ENCODE results near the gene ADARB2.

Gene ADARB2

GRCh38 chr10:1581189-1581588 is 156.1 kb downstream of the ADARB2 start:
- DNase-seq = no peak

DNA sequence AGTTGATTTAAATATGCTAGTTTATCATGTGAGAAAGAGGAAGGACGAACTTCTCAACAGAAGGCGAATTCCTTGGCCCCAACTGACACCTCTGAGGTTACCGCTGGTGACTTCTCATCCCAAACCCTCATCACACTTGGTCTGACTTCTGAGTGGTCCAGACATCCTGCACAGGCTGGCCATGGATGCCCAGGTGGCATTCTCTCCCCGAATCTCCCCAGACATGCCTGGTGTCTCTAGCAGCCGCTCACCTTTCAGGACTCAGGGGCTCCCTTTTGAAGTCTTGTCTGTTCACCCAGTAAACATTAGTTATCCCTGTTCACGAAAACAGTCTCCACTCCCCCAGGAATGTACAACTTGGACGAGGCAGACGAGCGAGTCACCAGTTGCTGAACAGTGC is 157.7 kb downstream of the ADARB2 start:
- no peak for DNase-seq

DNA sequence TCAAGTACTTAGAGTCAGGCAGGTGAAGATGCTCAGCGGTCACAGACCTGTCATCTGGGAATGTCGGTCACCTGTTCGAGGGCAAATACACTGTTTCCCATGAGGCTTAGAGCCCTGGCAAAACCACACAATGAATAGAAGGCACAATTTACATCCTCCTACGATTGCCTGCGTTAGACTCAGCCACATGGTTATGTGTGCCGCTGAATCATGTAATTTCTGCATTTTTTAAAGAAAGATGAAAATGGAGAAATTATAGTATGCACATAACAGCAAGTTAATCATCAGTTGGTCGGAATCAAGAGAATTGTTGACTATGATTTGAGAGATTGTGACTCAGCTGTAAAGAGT is 158.2 kb downstream of the ADARB2 start:
- DNase-seq = no peak

DNA sequence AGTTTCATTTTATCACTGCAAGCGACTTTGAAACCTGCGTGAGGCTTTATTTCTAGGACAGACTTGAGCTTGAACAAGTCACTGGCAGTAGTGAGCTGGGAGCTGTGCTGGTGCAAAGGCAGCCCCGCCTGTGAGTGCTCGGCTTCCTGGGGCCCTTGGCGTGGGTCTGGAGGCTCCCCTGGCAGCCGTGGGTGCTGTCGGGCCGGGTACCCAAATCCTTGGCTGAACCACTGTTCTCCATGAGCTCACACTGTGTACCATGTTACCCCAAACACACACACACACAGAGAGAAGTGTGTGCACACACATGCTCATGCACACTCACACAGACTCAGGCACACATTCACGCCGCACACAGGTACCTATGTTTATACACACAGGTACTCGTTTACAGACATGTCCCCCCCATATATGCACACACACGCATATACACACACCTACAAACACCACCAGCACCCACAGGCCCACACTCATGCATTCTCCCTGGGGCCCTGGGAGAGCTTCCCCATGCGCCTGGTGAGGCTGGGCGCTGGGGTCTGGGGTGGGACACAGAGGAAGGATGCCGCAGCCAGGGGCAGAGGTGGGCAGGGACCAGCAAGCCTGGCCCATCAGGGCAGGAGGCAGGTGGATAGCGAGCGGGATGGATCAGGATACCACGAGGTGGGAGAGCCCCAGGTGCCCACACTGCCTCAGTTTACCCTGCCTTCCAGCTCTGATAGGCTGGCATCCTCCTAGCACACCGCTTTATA is 158.8 kb downstream of the ADARB2 start:
- DNase-seq = no peak

GRCh38 chr10:1577945-1578344 is 159.4 kb downstream of the ADARB2 start:
- no peak for DNase-seq

DNA sequence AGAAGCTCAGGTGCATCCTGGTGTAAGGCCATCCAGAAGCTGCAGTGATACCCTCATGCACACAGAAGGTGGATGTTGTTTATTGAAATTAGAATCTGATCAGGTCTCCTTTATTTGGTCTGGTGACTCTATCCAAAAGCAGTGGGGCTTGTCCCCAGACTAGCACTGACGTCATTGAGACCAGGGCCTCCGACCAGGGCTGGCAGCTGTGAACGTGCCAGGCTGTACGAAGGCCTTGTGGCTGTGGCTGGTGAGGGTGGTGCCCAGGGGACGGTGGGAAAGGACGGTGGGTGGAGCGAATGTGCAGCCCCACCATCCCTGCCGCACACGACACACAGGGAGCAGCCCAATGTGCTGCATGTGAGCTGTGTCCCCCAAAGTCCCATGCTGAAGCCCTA is 160.0 kb downstream of the ADARB2 start:
- no peak for DNase-seq

DNA sequence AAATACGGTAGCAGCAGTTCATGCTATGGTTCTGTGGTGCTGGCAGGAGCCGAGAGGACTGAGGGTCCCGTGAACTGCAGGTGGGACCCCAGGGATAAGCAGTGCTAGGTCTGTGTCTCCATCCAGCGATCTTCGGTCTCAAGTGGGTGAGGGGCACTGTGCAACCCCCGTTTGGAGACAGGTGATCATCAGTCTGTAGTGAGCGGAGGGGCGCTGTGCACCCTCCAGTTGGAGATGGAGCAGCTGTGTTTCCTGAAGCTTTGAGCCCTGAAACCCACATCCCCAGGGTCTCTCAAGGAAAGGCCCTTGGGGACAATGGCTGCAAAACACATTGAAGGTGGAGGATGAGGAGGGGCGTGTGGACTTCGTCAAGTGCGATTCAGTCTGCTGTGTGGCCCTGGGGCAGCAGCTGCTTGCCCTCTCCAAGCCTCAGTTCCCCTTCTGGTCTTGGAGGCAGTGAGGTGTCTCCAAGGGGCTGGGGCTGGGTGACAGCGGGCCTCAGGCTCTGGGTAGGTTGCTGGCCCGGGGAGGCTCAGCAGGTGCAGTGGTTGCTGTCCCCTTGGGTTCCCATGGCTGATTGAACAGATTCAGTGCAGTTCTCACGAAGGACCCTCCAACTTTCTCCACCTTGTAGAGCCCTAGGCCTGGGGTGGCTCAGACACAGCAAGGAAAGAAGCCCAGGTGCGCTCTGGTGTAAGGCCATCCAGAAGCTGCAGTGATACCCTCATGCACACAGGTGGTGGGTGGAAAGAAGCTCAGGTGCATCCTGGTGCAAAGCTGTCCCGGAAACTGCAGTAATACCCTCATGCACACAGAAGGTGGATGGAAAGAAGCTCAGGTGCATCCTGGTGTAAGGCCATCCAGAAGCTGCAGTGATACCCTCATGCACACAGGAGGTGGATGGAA is 160.6 kb downstream of the ADARB2 start:
- no peak for DNase-seq

GRCh38 chr10:1575481-1576244 is 161.7 kb downstream of the ADARB2 start:
- DNase-seq = no peak

DNA sequence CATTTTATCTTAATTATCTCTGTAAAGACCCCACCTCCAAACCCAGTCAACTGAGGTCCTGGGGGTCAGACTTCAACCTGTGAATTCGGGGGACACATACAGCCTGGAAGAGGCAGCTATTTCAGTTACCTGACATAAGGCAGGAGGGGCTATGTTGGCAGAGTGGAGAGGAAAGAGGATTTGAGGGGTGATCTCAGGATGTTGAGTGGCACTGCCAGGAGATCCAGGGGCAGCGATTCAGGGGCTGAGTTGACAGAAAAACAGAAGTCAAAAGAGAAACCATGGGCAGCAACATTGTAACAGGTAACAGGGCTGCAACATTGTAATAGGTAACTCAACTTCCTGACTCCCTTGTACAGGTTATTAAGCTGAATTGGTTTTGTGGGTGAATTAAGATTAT is 162.6 kb downstream of the ADARB2 start:
- no peak for DNase-seq

- no peak for DNase-seq
Measured at GRCh38 chr10:1573981-1574380, 163.3 kb downstream of the ADARB2 start.

GRCh38 chr10:1573334-1573969 is 163.9 kb downstream of the ADARB2 start:
- DNase-seq = no peak

DNA sequence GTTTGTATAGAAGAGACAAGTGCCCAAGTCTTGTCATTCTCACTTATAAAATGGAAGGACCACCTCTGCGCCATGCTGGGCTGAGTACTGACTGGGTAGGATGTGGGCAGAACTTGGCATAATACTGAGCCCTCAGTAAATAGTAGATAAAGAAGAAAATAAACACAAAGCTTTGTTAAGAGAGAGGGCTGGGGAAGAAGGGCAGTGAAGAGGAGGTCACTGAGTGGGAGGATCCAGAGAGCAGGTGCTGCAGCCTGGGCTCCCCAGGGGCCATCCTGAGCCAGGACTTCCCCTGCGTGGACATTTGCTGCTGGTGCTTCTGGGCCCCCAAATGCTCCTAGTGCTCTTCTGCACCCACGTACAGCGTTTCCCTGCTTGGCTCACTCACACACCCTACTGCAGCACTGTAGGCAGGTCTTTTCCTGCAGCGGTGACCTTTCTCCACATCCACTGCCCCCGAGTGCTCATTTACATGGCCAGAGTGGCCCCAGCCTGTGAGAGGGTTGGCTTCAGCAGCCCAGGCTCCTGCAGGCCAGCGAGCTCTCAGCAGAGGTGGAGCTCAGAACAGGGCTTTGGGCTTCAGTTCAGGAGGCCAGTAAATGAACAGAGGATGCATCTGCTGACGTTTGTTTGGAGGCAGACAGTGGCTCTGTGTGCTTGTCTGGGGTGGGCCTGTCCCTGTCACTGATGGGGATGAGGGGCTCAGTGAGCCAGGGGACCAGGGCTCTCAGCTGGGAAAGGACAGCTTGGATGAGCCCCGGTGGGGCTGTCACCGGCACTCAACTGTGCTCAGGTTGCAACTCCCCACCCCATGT is 164.6 kb downstream of the ADARB2 start:
- no peak for DNase-seq

DNA sequence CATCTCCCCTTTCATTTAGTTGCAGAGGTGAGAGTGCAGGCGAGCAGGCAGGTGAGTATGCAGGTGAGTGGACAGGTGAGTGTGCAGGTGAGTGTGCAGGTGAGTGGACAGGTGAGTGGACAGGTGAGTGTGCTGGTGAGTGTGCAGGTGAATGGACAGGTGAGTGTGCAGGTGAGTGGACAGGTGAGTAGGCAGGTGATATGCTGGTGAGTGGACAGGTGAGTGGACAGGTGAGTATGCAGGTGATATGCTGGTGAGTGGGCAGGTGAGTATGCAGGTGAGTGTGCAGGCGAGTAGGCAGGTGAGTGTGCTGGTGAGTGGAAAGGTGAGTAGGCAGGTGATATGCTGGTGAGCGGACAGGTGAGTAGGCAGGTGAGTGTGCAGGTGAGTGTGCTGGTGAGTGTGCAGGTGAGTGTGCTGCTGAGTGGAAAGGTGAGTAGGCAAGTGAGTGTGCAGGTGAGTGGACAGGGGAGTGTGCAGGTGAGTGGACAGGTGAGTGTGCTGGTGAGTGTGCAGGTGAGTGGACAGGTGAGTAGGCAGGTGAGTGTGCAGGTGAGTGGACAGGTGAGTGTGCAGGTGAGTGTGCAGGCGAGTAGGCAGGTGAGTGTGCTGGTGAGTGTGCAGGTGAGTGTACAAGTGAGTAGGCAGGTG is 165.6 kb downstream of the ADARB2 start:
- no peak for DNase-seq

DNA sequence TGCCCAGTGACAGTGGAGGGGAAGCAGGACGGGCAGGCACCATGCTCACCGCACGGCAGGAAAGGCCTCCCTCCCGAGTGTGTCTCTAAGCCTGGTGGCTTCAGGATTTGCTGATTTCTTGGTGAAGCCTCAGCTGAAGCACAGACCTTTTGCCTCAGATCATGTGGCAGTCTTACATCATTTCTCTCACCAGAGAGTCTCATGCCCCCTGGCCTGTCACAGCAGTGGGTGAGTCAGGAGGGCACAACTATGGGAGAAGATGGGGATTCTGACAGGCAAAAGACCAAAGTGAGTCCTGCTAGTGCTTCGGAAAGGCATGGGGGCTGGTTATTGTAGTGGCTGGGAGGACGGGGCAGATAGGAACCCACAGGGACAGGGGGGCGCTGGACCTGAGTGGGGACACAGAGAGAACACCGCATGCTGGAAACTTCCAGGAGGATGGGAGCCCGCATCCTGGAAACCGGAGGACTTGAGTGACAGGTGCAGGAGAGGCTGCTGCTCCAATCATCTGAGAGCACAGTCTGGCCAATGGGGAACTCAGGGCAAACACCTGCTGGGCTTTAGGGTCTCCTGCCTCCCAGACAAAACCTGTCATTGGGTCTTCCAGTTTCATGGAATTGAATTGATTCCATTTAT is 166.8 kb downstream of the ADARB2 start:
- DNase-seq = no peak

DNA sequence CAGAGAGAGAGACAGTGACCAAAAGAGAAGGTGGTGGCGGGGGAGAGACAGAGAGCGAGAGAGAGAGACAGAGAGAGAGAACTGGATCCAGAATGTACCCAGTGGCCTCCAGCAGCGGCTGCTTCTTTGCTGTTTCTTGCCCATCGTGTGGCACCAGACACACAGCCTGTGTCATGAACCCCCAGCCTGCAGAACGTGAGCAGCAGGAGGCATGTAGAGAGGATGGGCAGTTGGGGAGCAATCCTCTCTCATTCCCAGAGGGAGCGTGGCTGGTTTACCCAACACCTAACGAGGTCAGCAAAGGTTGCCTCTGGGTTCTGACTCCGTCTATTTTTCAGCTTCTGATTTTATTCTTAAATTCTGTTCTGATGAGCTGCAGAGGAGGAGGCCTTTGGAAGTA is 168.1 kb downstream of the ADARB2 start:
- no peak for DNase-seq

DNA sequence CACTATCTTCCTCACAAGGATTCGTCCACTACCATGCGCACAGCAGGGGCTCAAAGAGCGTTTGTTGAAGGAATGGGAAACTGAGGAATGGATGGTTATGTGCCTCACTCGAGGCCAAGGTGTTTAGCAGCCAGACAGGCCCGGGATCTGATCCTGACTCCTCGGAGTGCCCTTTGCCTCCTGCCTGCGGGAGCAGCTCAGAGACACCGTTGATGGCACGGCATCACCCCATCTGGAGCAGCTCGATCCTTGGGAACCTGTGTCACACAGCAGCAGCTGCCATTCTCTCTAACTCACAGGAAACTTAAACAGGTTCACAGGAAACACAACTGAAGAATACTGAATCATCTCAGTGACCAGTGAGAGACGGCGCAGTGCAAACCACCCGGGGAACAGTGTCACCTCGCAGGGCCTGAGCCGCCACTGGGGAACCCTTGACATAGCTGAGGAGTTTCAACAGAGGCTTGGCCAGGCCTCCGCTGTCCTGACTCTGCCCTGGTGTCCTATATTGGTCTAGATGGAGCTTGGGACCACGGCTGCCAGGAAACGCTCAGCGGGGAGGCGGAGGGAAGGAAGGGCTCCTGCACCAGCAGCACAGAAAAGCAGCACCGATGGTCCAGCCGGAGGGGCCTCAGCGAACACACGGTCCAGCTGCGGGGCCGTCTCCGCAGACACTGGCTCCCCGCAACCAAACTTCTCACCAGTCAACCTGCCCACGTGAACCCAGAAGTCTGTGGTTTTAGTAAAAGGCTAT is 169.4 kb downstream of the ADARB2 start:
- DNase-seq = no peak

DNA sequence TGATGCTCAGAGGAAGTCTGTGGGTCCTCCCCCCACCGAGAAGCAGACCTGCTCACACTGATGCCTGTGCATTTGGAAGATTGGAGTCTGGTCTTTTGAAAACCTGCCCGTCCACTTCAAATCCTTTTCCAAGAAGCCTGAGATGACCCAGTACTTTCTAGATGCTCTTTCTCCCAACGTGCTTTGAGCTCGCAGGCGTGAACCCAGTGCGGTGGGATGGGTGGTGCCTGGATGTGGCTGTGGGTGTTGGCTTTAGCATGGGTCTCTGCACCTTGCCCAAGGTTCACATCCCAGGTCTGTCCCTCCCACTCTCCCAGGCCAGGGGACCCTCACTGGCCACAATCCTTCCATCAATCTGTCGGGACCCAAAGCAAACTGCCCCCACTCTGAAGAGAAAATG is 170.2 kb downstream of the ADARB2 start:
- DNase-seq = no peak

- no peak for DNase-seq
Measured at GRCh38 chr10:1564791-1565190, 172.5 kb downstream of the ADARB2 start.

GRCh38 chr10:1563028-1563427 is 174.3 kb downstream of the ADARB2 start:
- DNase-seq = no peak

- no peak for DNase-seq
Measured at GRCh38 chr10:1561731-1562337, 175.5 kb downstream of the ADARB2 start.
